RWPE1 (cell line): Measurements from ENCODE around the gene NR0B1.

Experiments
- CTCF ChIA-PET: fragments of 350-600 bp; sonication (Branson Sonifier 250); formaldehyde crosslinking; extraction: SDS; loops from one replicate; lab custom pipeline; 2021; lab: Yijun Ruan, JAX
- POLR2A ChIA-PET: fragments of 400-600 bp; formaldehyde crosslinking; extraction: SDS; loops from one replicate; lab custom pipeline; 2020; ENCODE audit warnings: antibody characterized with exemption; ENCODE audit not compliant: low non-redundant PET; lab: Yijun Ruan, JAX
- DNase-seq: peaks from one replicate; pipeline ENCODE4 v3.0.0; 2012; ENCODE audit warnings: low spot score
- H3K27ac ChIP-seq: fragments of 450-650 bp; 2 replicates; pipeline ENCODE4 v1.5.1; 2017
- TF ChIP-seq, protein P1 (sequence below): fragments of 450-650 bp; conservative IDR thresholded peaks from 2 replicates; pipeline ENCODE4 v1.5.1; 2017; ENCODE audit warnings: low read depth, mild to moderate bottlenecking

The NR0B1 gene

DNA sequence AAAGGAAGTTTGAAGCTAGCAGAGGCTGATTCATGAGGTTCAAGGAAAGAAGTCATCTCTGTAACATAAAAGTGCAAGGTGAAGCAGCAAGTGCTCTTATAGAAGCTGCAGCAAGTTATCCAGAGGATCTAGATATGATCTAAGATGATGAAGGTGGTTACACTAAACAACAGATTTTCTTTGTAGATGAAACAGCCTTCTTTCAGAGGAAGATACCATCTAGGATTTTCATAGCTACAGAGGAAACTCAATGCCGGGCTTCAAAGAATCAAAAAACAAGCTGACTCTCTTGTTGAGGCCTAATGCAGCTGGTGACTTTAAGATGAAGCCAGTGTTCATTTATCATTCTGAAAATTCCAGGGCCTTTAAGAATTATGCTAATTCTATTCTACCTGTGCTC, 28.8 kb downstream of the NR0B1 start:
- CTCF ChIA-PET, result interaction anchor here (0.6 kb wide), 1 partner anchor 48 kb away, joined by 4 read pairs; no protein-coding TSS in a partner anchor
- H3K27ac ChIP-seq, result no peak overlapping the region
- POLR2A ChIA-PET, result no interaction called here
- DNase-seq, result no peak
- TF ChIP-seq, protein P1, sequence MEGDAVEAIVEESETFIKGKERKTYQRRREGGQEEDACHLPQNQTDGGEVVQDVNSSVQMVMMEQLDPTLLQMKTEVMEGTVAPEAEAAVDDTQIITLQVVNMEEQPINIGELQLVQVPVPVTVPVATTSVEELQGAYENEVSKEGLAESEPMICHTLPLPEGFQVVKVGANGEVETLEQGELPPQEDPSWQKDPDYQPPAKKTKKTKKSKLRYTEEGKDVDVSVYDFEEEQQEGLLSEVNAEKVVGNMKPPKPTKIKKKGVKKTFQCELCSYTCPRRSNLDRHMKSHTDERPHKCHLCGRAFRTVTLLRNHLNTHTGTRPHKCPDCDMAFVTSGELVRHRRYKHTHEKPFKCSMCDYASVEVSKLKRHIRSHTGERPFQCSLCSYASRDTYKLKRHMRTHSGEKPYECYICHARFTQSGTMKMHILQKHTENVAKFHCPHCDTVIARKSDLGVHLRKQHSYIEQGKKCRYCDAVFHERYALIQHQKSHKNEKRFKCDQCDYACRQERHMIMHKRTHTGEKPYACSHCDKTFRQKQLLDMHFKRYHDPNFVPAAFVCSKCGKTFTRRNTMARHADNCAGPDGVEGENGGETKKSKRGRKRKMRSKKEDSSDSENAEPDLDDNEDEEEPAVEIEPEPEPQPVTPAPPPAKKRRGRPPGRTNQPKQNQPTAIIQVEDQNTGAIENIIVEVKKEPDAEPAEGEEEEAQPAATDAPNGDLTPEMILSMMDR, result no peak

DNA sequence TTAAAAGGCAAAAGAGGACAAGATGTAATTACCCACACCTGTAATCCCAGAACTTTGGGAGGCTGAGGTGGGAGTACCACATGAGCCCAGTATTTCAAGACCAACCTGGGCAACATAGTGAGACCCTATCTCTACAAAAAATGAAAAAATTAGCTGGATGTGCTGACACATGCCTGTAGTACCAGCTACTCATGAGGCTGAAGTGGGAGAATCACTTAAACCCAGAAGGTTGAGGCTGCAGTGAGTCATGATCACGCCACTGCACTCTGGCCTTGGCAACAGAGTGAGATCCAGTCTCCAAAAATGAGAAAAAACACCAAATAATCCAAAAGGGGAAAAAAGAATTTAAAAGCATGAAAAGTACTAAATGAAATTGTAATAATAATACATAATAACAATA, 30.8 kb downstream of the NR0B1 start:
- CTCF ChIA-PET, result interaction anchor here (0.7 kb wide), 1 partner anchor 248 kb away, joined by 4 read pairs; no protein-coding TSS in a partner anchor
- TF ChIP-seq, protein P1, result no peak
- POLR2A ChIA-PET, result no interaction called here
- no peak overlapping the region for H3K27ac ChIP-seq
- DNase-seq, result no peak

DNA sequence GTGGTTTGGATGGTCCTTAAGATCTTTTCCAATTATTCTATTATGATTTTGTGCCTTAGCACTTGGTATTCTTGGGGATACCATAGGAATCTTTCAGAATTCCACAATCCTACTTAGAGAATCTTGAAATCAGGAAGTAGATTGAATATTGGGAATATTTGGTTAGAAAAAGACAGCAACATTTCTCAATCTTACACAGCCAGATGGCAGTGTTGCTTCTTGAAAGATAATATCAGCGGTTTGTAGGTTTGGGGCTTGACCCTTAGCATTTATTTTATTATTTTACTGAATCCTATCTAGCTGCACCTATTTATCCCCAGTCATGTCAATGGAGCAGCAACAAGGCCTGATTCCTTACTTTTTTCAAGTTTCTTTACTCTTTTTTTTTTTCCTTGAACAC, 33.7 kb downstream of the NR0B1 start:
- POLR2A ChIA-PET, result no interaction called here
- CTCF ChIA-PET, result no interaction called here
- DNase-seq, result peak; percentile 3
- TF ChIP-seq, protein P1, result peak; percentile 24
- H3K27ac ChIP-seq, result no peak overlapping the region

DNA sequence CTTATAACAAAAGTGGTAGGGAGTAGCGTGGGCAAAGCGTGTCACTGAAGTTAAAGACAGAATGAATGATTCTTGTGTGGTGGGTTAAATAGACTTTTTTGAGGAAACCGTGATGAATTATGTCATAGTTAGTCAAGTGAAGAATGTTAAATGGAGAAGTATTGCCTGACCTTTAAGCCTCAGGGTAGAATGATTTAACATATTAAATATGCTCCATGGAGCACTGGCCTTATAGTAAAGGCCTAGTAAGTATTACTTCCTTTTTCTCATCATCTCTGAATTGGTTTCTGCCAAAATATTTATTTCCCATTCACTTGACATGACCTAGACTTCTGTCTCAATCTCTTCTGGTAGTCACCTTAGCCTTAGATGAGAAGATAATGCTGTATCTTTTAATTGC, 38.6 kb downstream of the NR0B1 start:
- POLR2A ChIA-PET, result no interaction called here
- DNase-seq, result no peak
- TF ChIP-seq, protein P1, result no peak
- CTCF ChIA-PET, result no interaction called here
- H3K27ac ChIP-seq, result no peak overlapping the region

DNA sequence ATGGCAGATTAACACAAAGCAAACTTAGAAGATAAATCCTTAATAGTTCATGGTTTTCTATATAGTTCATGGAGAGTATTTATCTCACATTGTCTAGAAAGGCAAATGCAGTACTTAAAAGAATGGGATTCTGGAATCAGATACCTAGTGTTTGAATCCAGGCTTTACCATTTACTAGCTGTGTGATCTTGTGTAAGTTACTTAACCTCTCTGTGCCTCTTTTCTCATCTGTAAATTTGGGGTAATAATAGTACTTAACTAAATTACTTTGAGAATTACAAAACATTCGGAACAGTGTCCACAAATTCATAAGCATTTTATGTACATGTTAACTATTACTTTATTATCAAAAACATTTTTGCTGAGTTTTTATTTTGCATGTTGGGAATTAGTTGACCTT, 46.4 kb downstream of the NR0B1 start:
- no peak overlapping the region for H3K27ac ChIP-seq
- DNase-seq, result no peak
- TF ChIP-seq, protein P1, result no peak
- CTCF ChIA-PET, result no interaction called here
- POLR2A ChIA-PET, result no interaction called here

DNA sequence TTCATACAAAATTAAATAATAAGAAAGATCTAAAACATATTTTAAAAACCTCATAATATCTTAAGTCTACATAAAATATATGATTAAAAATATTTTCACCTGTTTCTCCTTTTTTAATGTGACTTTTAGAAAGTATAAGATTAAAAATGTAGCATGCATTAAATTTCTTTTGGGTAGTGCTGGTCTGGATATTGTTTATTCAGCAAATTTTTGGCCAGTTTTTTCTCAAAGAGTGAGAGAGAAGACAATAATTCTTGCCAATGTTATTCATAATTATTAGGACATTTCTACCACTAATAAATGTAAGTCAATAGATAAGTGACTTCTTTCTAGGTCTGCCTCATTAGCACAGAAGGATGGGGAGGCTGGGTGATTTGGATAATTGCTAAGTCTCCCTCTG, 48.2 kb downstream of the NR0B1 start:
- no peak overlapping the region for H3K27ac ChIP-seq
- ChIA-PET CTCF (no interaction called here), POLR2A (no interaction called here)
- DNase-seq, result no peak
- TF ChIP-seq, protein P1, result no peak
